SU-DHL-6 (cell line): Measurements from ENCODE around the gene DUSP22.
A peak's percentile ranks its signal among the peaks of the same experiment; 100 is the strongest.

ENCODE experiments used
- H2AFZ ChIP-seq: fragments of 200-600 bp; sonication (generic); 2 replicates; pipeline ENCODE4 v1.6.1; 2014; ENCODE audit warnings: low read depth, mild to moderate bottlenecking, moderate library complexity, mixed read lengths, antibody characterized with exemption, low read length; ENCODE audit not compliant: severe bottlenecking
- H3F3A ChIP-seq: fragments of 200-600 bp; shearing (Covaris generic); 2 replicates; pipeline ENCODE4 v1.6.0; 2016; ENCODE audit warnings: antibody characterized with exemption, mild to moderate bottlenecking; ENCODE audit not compliant: insufficient read depth
- H3K27ac ChIP-seq: fragments of 200-600 bp; sonication (generic); 2 replicates; pipeline ENCODE4 v1.5.1; 2016; ENCODE audit warnings: low read depth, mild to moderate bottlenecking, low read length, moderate library complexity, mixed read lengths
- H3K27me3 ChIP-seq: fragments of 200-600 bp; sonication (generic), shearing (Covaris generic); 2 replicates; pipeline ENCODE4 v1.6.0; 2014; ENCODE audit warnings: mild to moderate bottlenecking, low read length
- H3K36me3 ChIP-seq: fragments of 200-600 bp; sonication (generic); 2 replicates; pipeline ENCODE4 v1.6.1; 2014; ENCODE audit warnings: mild to moderate bottlenecking, low read length, mixed read lengths
- H3K4me2 ChIP-seq: fragments of 300-600, 200-600 bp; shearing (Covaris generic), sonication (generic); 2 replicates; pipeline ENCODE4 v1.6.0; 2014; ENCODE audit warnings: low read length, low read depth, mild to moderate bottlenecking; ENCODE audit not compliant: poor library complexity, severe bottlenecking
- H3K4me3 ChIP-seq: fragments of 200-600 bp; sonication (generic); 2 replicates; pipeline ENCODE4 v1.5.1; 2014; ENCODE audit warnings: antibody characterized with exemption, low read length, mild to moderate bottlenecking, mixed read lengths; ENCODE audit not compliant: insufficient read depth, poor library complexity, severe bottlenecking
- H3K79me2 ChIP-seq: fragments of 200-600 bp; sonication (generic); 2 replicates; pipeline ENCODE4 v1.6.1; 2014; ENCODE audit warnings: mild to moderate bottlenecking, low read length, moderate library complexity; ENCODE audit not compliant: insufficient read depth
- H3K9ac ChIP-seq: fragments of 200-600 bp; sonication (generic); 2 replicates; pipeline ENCODE4 v1.7.0; 2014; ENCODE audit warnings: mild to moderate bottlenecking, low read length
- H3K9me2 ChIP-seq: fragments of 200-600 bp; sonication (generic); replicated peaks from 2 replicates; pipeline ENCODE4 v1.6.1; 2014; ENCODE audit warnings: low read length; ENCODE audit not compliant: insufficient read depth
- H3K9me3 ChIP-seq: fragments of 200-600 bp; sonication (generic); 2 replicates; pipeline ENCODE4 v1.6.1; 2014; ENCODE audit warnings: low read length, mixed read lengths; ENCODE audit not compliant: insufficient read depth
- H4K20me1 ChIP-seq: fragments of 200-600 bp; sonication (generic); 2 replicates; pipeline ENCODE4 v1.6.1; 2014; ENCODE audit warnings: low read depth, mild to moderate bottlenecking, antibody characterized with exemption, low read length, moderate library complexity, mixed read lengths
- CTCF ChIP-seq: fragments of 200-600 bp; sonication (generic); IDR thresholded peaks from one replicate; pipeline ENCODE4 v1.5.1; 2017; ENCODE audit warnings: antibody characterized with exemption, mild to moderate bottlenecking, low read length, moderate library complexity; ENCODE audit not compliant: insufficient read depth, poor library complexity, severe bottlenecking
- EZH2phosphoT487 ChIP-seq: fragments of 200-600 bp; sonication (generic), shearing (Covaris generic); conservative IDR thresholded peaks from 2 replicates; pipeline ENCODE4 v1.6.1; 2018; ENCODE audit warnings: mild to moderate bottlenecking, antibody characterized with exemption, low read length, moderate library complexity, mixed read lengths

The DUSP22 gene

GRCh38 chr6:389143-389542 lies 96.9 kb downstream of the DUSP22 start:
- no peak for TF ChIP-seq EZH2phosphoT487
- no peak for TF ChIP-seq CTCF
- Histone ChIP-seq H3K36me3 (no peaks in the 10 kb centered on the region), H3K27me3 (no peaks in the 10 kb centered on the region), H4K20me1 (no peaks in the 10 kb centered on the region), H3K9me3 (no peaks in the 10 kb centered on the region), H3K4me3 (no peak overlapping the region), H3F3A (no peaks in the 10 kb centered on the region), H3K4me2 (no peak overlapping the region), H3K9me2 (no peaks in the 10 kb centered on the region), H2AFZ (no peak overlapping the region), H3K79me2 (peaks cover 6% of the 10 kb centered on the region; the same call in 1 of the 2 replicates), H3K27ac (no peak overlapping the region), H3K9ac (no peak overlapping the region)

GRCh38 chr6:389622-390021 lies 97.3 kb downstream of the DUSP22 start:
- H3K9me2 ChIP-seq, result no peaks in the 10 kb centered on the region
- no peak overlapping the region for H2AFZ ChIP-seq
- no peak overlapping the region for H3K27ac ChIP-seq
- no peak overlapping the region for H3K4me2 ChIP-seq
- no peak for TF ChIP-seq CTCF
- TF ChIP-seq EZH2phosphoT487, result no peak
- H3K9ac ChIP-seq, result no peak overlapping the region
- H3K9me3 ChIP-seq, result no peaks in the 10 kb centered on the region
- no peaks in the 10 kb centered on the region for H3K36me3 ChIP-seq
- no peaks in the 10 kb centered on the region for H3F3A ChIP-seq
- H3K27me3 ChIP-seq, result no peaks in the 10 kb centered on the region
- H3K79me2 ChIP-seq, result peaks cover 6% of the 10 kb centered on the region; the same call in 1 of the 2 replicates
- no peak overlapping the region for H3K4me3 ChIP-seq
- no peaks in the 10 kb centered on the region for H4K20me1 ChIP-seq

- no peaks in the 10 kb centered on the region for H3K9me2 ChIP-seq
- H3K4me3 ChIP-seq, result peak overlapping the region; percentile 72
- H3K79me2 ChIP-seq, result peaks cover 6% of the 10 kb centered on the region; the same call in 1 of the 2 replicates
- H3K4me2 ChIP-seq, result peak overlapping the region; percentile 72
- H3K36me3 ChIP-seq, result 0 out of 2 replicates have a peak, but pooled peaks cover 4% of the 10 kb centered on the region
- no peak overlapping the region for H3K27ac ChIP-seq
- H3K9ac ChIP-seq, result peak overlapping the region; percentile 68
- H3K9me3 ChIP-seq, result no peaks in the 10 kb centered on the region
- no peak for TF ChIP-seq EZH2phosphoT487
- TF ChIP-seq CTCF, result no peak
- peak overlapping the region; percentile 10 for H2AFZ ChIP-seq
- no peaks in the 10 kb centered on the region for H3K27me3 ChIP-seq
- no peaks in the 10 kb centered on the region for H3F3A ChIP-seq
- H4K20me1 ChIP-seq, result no peaks in the 10 kb centered on the region
Observed at GRCh38 chr6:390914-391558, 98.7 kb downstream of the DUSP22 start.
